HG02943 (cell line): Measurements from ENCODE around the gene WBP11.
"Not testable (repeated sequence)": the region's sequence is repeated elsewhere in the genome, so short reads cannot be mapped to it uniquely, and the experiment has no call there.

ENCODE experiments used
- ATAC-seq: cut with Tn5 transposase; IDR thresholded peaks from one replicate; pipeline ENCODE4 v1.9.1; 2021; ENCODE audit warnings: mild to moderate bottlenecking, low read depth, moderate library complexity; ENCODE audit not compliant: unreplicated experiment

The WBP11 gene

GRCh38 chr12:14774074-14774905 is 29.0 kb downstream of the WBP11 start:
- peak; percentile 55 for ATAC-seq

DNA sequence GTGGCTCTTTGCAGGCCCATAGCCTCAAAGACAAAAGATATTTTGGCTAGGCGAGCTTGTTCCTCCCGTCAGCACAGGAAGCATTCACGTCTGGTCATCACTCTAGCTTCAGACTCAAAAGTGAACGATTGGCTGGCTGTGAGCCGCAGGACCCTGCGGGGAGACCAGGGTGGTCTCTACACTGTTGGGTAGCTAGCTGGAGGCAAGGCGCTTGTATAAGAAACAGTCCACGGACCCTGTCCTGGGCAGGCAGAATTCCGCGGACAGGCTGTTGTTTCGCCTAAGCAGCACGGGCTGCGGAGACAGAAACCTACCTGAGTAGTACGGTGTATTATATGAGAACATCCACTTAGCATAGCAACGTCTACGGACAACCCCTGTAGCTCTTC is 29.6 kb downstream of the WBP11 start:
- peak; percentile 12 for ATAC-seq

DNA sequence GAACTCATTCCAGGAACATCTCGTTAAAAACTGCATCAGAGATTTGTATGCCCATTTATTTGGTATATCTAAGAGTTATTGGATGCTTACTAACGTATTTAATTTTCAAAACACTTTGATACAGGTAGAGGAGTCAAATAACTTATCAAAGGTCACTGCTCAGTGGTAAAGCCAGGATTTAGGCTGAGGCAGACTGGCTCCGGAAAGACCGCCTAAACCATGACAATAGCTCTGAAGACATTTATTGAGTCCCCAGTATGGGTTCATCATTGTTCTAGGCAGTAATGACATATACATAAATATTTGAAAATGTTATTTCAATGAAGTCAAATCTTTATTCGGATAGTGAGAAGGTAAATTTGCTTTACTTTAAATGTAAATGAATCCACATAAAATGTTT is 30.3 kb downstream of the WBP11 start:
- no peak for ATAC-seq

DNA sequence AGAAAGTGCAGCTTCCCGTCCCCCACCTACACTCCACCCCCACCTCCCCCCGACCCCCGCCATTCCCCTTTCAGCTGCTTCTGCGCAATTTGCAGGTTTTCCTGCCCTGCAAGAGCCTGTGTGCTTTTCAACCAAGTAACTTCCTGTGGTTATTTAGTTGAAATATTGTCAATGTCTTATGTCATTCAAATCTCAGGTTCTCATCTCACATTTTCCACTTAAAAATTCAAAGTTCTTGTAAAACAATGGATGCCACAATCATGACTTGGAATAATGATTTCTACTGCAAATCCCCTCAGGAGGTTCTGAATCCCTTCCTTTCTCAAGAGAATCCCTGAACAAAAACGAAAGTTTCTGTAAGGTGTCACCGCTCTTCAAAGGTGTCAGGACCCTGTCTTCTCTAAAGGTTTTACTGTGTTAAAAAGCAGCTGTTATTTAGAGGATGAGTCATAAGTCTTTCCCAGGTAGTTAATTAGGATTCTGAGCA is 31.6 kb downstream of the WBP11 start:
- ATAC-seq = no peak

DNA sequence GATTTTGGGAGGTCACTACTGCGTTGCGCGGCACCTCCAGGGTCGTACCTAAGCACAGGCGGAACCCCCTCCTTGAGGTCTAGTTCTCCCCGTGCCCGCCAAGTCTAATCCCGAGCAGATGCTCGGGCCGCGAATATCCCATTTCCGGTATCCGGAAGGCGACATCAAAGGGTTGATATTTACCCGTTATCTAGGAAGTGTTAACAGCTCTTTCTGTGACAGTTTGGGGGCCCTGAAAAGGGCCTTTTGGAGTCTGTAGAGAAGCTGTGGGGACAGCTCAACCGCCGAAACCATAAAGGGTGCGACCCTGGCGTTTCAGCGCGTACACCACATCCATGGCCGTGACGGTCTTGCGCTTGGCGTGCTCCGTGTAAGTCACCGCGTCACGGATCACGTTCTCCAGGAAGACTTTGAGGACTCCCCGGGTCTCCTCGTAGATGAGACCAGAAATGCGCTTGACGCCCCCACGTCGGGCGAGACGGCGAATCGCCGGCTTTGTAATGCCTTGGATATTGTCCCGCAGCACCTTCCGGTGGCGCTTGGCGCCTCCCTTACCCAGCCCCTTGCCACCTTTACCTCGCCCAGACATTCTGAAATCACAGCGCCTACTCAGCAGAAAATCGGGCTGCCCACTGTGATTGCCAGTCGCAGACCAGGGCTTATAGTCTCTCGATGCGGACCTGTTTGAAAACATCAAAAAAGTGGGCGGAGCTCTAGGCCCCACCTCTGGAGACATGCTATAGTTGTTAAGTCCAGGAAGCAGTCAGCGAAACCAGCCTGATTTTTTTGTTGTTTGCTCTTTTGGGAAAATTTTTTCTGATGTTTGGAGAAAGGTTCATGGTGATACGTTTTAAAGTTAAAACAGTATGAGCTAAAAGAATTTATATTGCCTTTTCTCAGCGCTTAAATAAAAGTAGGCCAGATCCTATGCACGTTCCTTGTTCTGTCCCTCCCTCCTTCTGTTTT is 32.5 kb downstream of the WBP11 start:
- ATAC-seq = peak; percentile 31

DNA sequence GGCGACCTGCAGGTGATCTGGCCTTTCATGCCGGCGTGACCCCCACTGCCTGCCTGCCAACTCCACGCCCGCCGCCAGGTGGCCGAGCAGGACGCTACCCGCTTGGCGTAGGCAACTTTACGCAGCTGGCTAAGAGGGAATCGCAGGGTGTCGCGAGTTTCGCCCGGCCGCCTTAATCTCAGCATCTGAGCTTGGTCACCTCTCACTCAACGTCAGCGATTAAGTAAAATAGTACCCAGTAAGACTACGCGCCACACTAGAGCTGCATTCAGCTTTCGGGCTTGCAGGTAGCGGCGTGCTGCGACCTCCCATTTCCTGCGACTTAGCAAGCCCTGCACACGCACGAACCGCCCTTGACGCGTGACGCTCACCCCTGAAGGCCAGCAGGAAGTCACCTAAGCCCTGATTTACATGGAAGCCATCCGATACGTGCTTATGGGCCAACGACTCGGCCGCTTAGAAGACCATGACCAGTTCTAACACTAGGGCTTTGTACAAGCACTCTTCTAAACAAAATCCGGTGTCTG is 33.2 kb downstream of the WBP11 start:
- peak; percentile 42 for ATAC-seq

DNA sequence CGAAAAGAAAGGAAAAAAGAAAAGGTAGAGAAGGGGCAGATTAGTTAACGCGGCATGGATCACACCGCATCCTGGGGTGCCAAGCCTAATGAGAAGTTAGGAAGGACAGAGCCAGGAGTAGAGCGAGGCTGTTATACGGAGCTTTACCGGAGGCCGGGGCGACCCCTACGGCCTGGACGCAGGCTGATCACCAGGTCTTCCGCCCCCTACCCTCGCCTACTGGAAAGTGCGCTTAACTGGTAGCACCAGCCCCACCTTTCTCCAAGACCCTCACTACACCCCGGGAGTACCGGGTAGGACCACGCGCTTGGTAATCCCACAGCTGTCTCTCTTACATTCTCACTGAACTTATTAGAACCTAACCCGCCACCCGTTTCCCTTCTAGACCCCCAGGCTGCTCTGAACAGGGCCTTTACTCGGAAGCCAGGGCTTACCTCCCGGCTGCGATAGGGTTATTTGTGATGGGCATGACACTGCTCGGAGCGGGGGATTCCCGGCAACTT is 33.8 kb downstream of the WBP11 start:
- peak; percentile 2 for ATAC-seq

- ATAC-seq = no peak
Measured at GRCh38 chr12:14768823-14769405, 34.4 kb downstream of the WBP11 start.

DNA sequence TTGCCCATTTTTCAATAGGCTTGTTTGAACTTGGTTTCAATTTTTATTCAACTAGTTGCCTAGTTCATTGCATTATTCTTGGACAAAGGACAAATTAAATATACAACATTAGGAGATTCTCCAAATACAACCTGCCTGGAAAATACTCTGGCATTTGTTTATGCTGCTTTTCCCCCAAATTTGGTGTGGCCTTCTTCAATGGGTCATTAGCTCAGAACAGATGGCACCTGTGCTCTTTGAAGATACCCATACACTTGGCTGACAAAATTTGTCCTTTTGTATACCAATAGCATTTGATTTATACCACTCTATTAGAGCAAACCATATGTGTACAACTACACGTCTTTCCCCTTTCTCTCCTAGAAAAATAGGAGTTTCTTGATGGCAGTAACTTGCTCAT is 35.7 kb downstream of the WBP11 start:
- no peak for ATAC-seq

- ATAC-seq = no peak
Measured at GRCh38 chr12:14766649-14767215, 36.5 kb downstream of the WBP11 start.

DNA sequence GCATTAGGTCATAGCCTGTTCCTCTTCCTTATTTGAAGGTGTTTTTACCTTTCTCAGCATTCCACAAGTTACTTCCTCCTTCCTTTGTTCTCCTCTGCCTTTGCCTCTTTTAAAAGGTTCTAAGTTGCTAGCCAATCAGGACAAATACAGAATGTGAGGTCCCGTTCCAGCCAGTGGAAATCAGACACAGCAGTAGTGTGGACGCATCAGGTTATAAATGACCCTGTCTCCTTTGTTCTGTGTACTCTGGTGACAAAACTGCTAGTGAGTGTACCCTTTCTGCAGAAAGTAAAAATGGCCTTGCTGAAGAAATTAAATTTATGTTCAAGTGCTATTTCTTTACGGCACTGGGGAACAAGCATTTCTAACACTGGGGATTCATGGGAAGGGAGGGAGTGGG is 37.3 kb downstream of the WBP11 start:
- ATAC-seq = not testable (repeated sequence)

DNA sequence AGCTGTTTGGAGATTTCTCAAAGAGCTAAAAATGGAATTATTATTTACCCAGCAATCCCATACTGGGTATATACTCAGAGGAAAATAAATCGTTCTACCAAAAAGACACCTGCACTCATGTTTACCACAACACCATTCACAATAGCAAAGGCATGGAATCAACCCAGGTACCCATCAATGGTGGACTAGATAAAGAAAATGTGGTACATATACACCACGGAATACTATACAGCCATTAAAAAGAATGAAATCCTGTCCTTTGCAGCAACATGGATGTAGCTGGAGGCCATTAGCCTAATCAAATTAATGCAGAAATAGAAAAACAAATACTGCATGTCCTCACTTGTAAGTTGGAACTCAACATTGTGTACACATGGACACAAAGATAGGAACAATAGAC is 37.9 kb downstream of the WBP11 start:
- ATAC-seq = no peak

- ATAC-seq = not testable (repeated sequence)
Measured at GRCh38 chr12:14759711-14760280, 43.5 kb downstream of the WBP11 start.

DNA sequence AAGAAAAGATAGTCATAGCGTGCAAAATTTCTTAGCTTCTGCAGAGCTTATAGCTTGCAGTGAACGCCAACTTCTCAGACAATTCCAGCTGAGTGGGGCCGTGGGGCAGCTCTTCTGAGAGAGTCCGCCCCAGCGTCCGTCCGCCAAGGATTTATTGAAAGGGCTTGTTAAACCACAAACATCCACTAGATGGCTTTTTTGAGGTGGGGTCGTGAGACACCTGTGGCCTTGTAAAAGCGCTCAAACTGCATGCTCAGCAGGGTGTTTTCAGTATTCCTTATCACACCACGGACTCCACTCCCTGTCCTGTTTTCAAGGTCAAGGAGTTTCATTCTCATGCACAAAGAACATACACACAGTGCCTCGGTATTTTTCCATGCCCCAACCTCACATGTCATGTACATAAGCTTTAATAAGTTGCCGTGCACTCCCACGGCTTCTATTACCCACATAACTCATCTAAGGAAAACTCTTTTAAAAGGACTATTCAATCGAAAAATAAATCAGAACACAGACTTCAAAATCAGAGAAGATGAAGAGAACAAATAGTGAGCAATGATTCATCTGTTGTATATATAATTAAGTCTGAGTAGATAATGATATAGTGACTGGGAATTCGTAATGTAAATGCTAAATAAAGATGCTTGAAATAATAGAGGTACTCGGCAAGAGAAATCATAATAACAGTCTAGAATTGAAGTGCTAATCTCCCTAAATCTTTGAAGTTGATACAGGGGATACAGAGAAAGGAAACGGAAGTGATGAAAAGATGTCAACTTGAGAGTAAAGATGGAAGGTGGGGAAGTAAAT is 46.7 kb downstream of the WBP11 start:
- ATAC-seq = no peak

DNA sequence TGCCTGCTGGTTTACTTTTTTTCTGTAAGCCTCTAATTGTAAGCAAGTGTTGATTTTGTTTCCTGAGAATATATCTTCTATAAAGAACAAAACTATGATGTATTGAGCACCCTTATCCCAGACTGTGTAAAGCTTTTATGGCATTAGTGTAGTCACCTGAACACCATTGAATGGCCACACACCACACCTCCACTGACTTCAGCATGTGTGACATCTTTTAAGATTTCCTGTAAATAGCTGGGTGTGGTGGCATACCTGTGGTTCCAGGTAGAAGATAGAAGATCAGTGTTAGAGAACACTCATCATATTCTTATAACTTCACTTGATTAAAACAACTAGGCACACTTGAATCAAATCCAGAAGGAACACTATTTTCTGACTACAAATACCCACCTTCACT is 51.3 kb downstream of the WBP11 start:
- no peak for ATAC-seq

- no peak for ATAC-seq
Measured at GRCh38 chr12:14743061-14743460, 60.2 kb downstream of the WBP11 start.

GRCh38 chr12:14741942-14742341 is 61.3 kb downstream of the WBP11 start:
- no peak for ATAC-seq

- ATAC-seq = no peak
Measured at GRCh38 chr12:14741153-14741552, 62.1 kb downstream of the WBP11 start.

- ATAC-seq = not testable (repeated sequence)
Measured at GRCh38 chr12:14736441-14736840, 66.8 kb downstream of the WBP11 start.
